ENCODE results near the gene RPL10A.

Gene RPL10A

GRCh38 chr6:35468980-35469750, 964 bp downstream of the RPL10A start:
- Mint-ChIP-seq H3K27me3 (no peaks in the 10 kb centered on the region), H3K4me3 (peak overlapping the region; percentile 97), H3K36me3 (peaks cover 21% of the 10 kb centered on the region), H3K4me1 (peaks cover 25% of the 10 kb centered on the region), H3K9me3 (no peaks in the 10 kb centered on the region), H3K27ac (peak overlapping the region; percentile 97)

- H3K4me1 Mint-ChIP-seq: peaks cover 25% of the 10 kb centered on the region
- H3K36me3 Mint-ChIP-seq: peaks cover 21% of the 10 kb centered on the region
- H3K27me3 Mint-ChIP-seq: no peaks in the 10 kb centered on the region
- peak overlapping the region; percentile 97 for H3K27ac Mint-ChIP-seq
- H3K9me3 Mint-ChIP-seq: no peaks in the 10 kb centered on the region
- H3K4me3 Mint-ChIP-seq: peak overlapping the region; percentile 97
These were observed 1.8 kb downstream of the RPL10A start for GRCh38 chr6:35469751-35470662.

- Mint-ChIP-seq H3K27ac (peak overlapping the region; percentile 97), H3K36me3 (peaks cover 21% of the 10 kb centered on the region), H3K9me3 (no peaks in the 10 kb centered on the region), H3K4me1 (peaks cover 25% of the 10 kb centered on the region), H3K27me3 (no peaks in the 10 kb centered on the region), H3K4me3 (peak overlapping the region; percentile 97)
These were observed 2.5 kb downstream of the RPL10A start for GRCh38 chr6:35470663-35471120.

GRCh38 chr6:35471836-35472345, 3.7 kb downstream of the RPL10A start:
- peaks cover 25% of the 10 kb centered on the region for H3K4me1 Mint-ChIP-seq
- no peaks in the 10 kb centered on the region for H3K27me3 Mint-ChIP-seq
- H3K9me3 Mint-ChIP-seq: no peaks in the 10 kb centered on the region
- H3K36me3 Mint-ChIP-seq: peaks cover 21% of the 10 kb centered on the region
- peak overlapping the region; percentile 97 for H3K4me3 Mint-ChIP-seq
- H3K27ac Mint-ChIP-seq: peak overlapping the region; percentile 15

GRCh38 chr6:35473075-35473849, 5.1 kb downstream of the RPL10A start:
- H3K4me1 Mint-ChIP-seq: peaks cover 20% of the 10 kb centered on the region
- no peaks in the 10 kb centered on the region for H3K27me3 Mint-ChIP-seq
- no peaks in the 10 kb centered on the region for H3K9me3 Mint-ChIP-seq
- H3K27ac Mint-ChIP-seq: peak overlapping the region; percentile 43
- H3K36me3 Mint-ChIP-seq: peaks cover 20% of the 10 kb centered on the region
- H3K4me3 Mint-ChIP-seq: no peak overlapping the region

GRCh38 chr6:35473850-35474130, 5.6 kb downstream of the RPL10A start:
- H3K9me3 Mint-ChIP-seq: no peaks in the 10 kb centered on the region
- peaks cover 16% of the 10 kb centered on the region for H3K36me3 Mint-ChIP-seq
- H3K4me3 Mint-ChIP-seq: peak overlapping the region; percentile 49
- H3K27ac Mint-ChIP-seq: no peak overlapping the region
- peaks cover 20% of the 10 kb centered on the region for H3K4me1 Mint-ChIP-seq
- H3K27me3 Mint-ChIP-seq: no peaks in the 10 kb centered on the region

- no peaks in the 10 kb centered on the region for H3K9me3 Mint-ChIP-seq
- peak overlapping the region; percentile 82 for H3K27ac Mint-ChIP-seq
- peaks cover 15% of the 10 kb centered on the region for H3K36me3 Mint-ChIP-seq
- H3K4me3 Mint-ChIP-seq: peak overlapping the region; percentile 49
- H3K27me3 Mint-ChIP-seq: no peaks in the 10 kb centered on the region
- peaks cover 20% of the 10 kb centered on the region for H3K4me1 Mint-ChIP-seq
These were observed 6.1 kb downstream of the RPL10A start for GRCh38 chr6:35474131-35474941.

- H3K27me3 Mint-ChIP-seq: no peaks in the 10 kb centered on the region
These were observed 6.9 kb downstream of the RPL10A start for GRCh38 chr6:35474942-35475570.

GRCh38 chr6:35475573-35475972, 7.4 kb downstream of the RPL10A start:
- no peaks in the 10 kb centered on the region for H3K9me3 Mint-ChIP-seq
- no peak overlapping the region for H3K4me3 Mint-ChIP-seq
- no peak overlapping the region for H3K27ac Mint-ChIP-seq
- H3K27me3 Mint-ChIP-seq: no peaks in the 10 kb centered on the region
- H3K4me1 Mint-ChIP-seq: peaks cover 18% of the 10 kb centered on the region
- peaks cover 3% of the 10 kb centered on the region for H3K36me3 Mint-ChIP-seq

More at GRCh38 chr6:35474942-35475570, 6.9 kb downstream of the RPL10A start:
- H3K4me3 Mint-ChIP-seq: no peak overlapping the region
- peaks cover 20% of the 10 kb centered on the region for H3K4me1 Mint-ChIP-seq
- peaks cover 7% of the 10 kb centered on the region for H3K36me3 Mint-ChIP-seq
- H3K9me3 Mint-ChIP-seq: no peaks in the 10 kb centered on the region
- peak overlapping the region; percentile 82 for H3K27ac Mint-ChIP-seq

- Mint-ChIP-seq H3K4me1 (peaks cover 14% of the 10 kb centered on the region), H3K4me3 (no peak overlapping the region), H3K36me3 (no peaks in the 10 kb centered on the region), H3K27me3 (no peaks in the 10 kb centered on the region), H3K9me3 (no peaks in the 10 kb centered on the region), H3K27ac (no peak overlapping the region)
These were observed 7.8 kb downstream of the RPL10A start for GRCh38 chr6:35476004-35476403.

GRCh38 chr6:35477028-35477427, 8.8 kb downstream of the RPL10A start:
- Mint-ChIP-seq H3K9me3 (no peaks in the 10 kb centered on the region), H3K4me1 (peaks cover 5% of the 10 kb centered on the region), H3K27me3 (no peaks in the 10 kb centered on the region), H3K36me3 (no peaks in the 10 kb centered on the region), H3K27ac (no peak overlapping the region), H3K4me3 (no peak overlapping the region)

GRCh38 chr6:35477551-35478179, 9.5 kb downstream of the RPL10A start:
- H3K4me3 Mint-ChIP-seq: no peak overlapping the region
- H3K9me3 Mint-ChIP-seq: no peaks in the 10 kb centered on the region
- H3K27me3 Mint-ChIP-seq: no peaks in the 10 kb centered on the region
- H3K36me3 Mint-ChIP-seq: no peaks in the 10 kb centered on the region
- no peaks in the 10 kb centered on the region for H3K4me1 Mint-ChIP-seq
- H3K27ac Mint-ChIP-seq: no peak overlapping the region

GRCh38 chr6:35478259-35478658, 10.1 kb downstream of the RPL10A start:
- H3K36me3 Mint-ChIP-seq: no peaks in the 10 kb centered on the region
- no peaks in the 10 kb centered on the region for H3K9me3 Mint-ChIP-seq
- no peaks in the 10 kb centered on the region for H3K4me1 Mint-ChIP-seq
- H3K27ac Mint-ChIP-seq: no peak overlapping the region
- H3K27me3 Mint-ChIP-seq: no peaks in the 10 kb centered on the region
- H3K4me3 Mint-ChIP-seq: no peak overlapping the region

- Mint-ChIP-seq H3K27ac (no peak overlapping the region), H3K4me1 (no peaks in the 10 kb centered on the region), H3K9me3 (no peaks in the 10 kb centered on the region), H3K36me3 (no peaks in the 10 kb centered on the region), H3K4me3 (no peak overlapping the region), H3K27me3 (no peaks in the 10 kb centered on the region)
These were observed 12.0 kb downstream of the RPL10A start for GRCh38 chr6:35480176-35480575.

All from activated naive CD4-positive, alpha-beta T cell treated with anti-CD3 and anti-CD28 coated beads, Interleukin-2, amount 50 U/mL, for 24 hours (primary cell).